ENCODE results near the gene TTC7B. TPM values are rescaled to one million over a fixed set of nuclear protein-coding genes. Genes with fewer than 3 reads are reported as not detected.

TTC7B gene
- total and polyA plus RNA-seq, 2 experiments from 2014 or later: 7.9 to 28.6 TPM

GRCh38 chr14:90558041-90558982, 257.9 kb downstream of the TTC7B start (continued):
- TF ChIP-seq STAT1 (IDR thresholded peaks at IDR 0.05; ENCODE audit: unreplicated experiment): no peak
- TF ChIP-seq REST (IDR thresholded peaks at IDR 0.05; ENCODE audit: unreplicated experiment): no peak
- TF ChIP-seq, protein P1, sequence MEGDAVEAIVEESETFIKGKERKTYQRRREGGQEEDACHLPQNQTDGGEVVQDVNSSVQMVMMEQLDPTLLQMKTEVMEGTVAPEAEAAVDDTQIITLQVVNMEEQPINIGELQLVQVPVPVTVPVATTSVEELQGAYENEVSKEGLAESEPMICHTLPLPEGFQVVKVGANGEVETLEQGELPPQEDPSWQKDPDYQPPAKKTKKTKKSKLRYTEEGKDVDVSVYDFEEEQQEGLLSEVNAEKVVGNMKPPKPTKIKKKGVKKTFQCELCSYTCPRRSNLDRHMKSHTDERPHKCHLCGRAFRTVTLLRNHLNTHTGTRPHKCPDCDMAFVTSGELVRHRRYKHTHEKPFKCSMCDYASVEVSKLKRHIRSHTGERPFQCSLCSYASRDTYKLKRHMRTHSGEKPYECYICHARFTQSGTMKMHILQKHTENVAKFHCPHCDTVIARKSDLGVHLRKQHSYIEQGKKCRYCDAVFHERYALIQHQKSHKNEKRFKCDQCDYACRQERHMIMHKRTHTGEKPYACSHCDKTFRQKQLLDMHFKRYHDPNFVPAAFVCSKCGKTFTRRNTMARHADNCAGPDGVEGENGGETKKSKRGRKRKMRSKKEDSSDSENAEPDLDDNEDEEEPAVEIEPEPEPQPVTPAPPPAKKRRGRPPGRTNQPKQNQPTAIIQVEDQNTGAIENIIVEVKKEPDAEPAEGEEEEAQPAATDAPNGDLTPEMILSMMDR (conservative IDR thresholded peaks at IDR 0.05; ENCODE audit: low read depth in 2 of 2): no peak

DNA sequence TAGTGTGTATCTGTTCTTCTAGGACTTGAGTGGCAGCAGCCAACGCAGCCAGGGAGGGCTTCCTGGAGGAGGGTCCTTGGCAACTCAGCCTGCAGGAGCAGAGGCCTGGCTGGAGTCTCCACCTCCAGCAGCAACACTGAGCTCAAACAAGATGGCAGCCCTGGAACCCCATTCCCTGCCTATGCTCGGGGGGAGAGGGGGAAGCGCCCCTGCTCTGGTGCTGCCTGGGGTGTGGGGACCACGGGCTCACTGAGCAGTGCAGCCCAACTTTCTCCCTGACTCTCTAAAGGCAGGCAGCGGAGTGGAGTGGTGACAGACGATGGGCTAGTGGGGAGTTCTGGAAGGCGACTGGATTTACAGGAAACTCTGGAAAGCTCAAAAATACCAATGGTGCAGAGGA, 258.7 kb downstream of the TTC7B start:
- Histone ChIP-seq H3K36me3 (ENCODE audit: insufficient read depth) (no peaks in the 10 kb centered on the region), H2AFZ (no peak overlapping the region), H3K4me3 (no peak overlapping the region), H3K27me3 (ENCODE audit: insufficient read depth) (no peaks in the 10 kb centered on the region), H3K4me2 (no peak overlapping the region), H3K9me2 (ENCODE audit: insufficient read depth) (no peaks in the 10 kb centered on the region), H3K4me1 (ENCODE audit: insufficient read depth) (peaks cover 12% of the 10 kb centered on the region), H3K27ac (ENCODE audit: low read depth) (no peak overlapping the region), H3F3A (replicated peaks; ENCODE audit: low read depth) (no peaks in the 10 kb centered on the region), H4K20me1 (replicated peaks; ENCODE audit: insufficient read depth) (no peaks in the 10 kb centered on the region), H3K79me2 (replicated peaks; ENCODE audit: insufficient read depth) (no peaks in the 10 kb centered on the region)
- DNase-seq (ENCODE audit: low spot score) (no peak), ATAC-seq (no peak)
- H3K4me3 Mint-ChIP-seq: no peak overlapping the region
- H3K27me3 Mint-ChIP-seq (ENCODE audit: insufficient read depth, low read depth, poor library complexity): peaks cover 19% of the 10 kb centered on the region
- H3K27ac Mint-ChIP-seq: no peak overlapping the region
- H3K4me1 Mint-ChIP-seq: peaks cover 19% of the 10 kb centered on the region
- no peaks in the 10 kb centered on the region; the same call in 2 of the 3 replicates for H3K36me3 Mint-ChIP-seq (ENCODE audit: low read depth)
- no peaks in the 10 kb centered on the region for H3K9me3 Mint-ChIP-seq
- TF ChIP-seq, protein P2, sequence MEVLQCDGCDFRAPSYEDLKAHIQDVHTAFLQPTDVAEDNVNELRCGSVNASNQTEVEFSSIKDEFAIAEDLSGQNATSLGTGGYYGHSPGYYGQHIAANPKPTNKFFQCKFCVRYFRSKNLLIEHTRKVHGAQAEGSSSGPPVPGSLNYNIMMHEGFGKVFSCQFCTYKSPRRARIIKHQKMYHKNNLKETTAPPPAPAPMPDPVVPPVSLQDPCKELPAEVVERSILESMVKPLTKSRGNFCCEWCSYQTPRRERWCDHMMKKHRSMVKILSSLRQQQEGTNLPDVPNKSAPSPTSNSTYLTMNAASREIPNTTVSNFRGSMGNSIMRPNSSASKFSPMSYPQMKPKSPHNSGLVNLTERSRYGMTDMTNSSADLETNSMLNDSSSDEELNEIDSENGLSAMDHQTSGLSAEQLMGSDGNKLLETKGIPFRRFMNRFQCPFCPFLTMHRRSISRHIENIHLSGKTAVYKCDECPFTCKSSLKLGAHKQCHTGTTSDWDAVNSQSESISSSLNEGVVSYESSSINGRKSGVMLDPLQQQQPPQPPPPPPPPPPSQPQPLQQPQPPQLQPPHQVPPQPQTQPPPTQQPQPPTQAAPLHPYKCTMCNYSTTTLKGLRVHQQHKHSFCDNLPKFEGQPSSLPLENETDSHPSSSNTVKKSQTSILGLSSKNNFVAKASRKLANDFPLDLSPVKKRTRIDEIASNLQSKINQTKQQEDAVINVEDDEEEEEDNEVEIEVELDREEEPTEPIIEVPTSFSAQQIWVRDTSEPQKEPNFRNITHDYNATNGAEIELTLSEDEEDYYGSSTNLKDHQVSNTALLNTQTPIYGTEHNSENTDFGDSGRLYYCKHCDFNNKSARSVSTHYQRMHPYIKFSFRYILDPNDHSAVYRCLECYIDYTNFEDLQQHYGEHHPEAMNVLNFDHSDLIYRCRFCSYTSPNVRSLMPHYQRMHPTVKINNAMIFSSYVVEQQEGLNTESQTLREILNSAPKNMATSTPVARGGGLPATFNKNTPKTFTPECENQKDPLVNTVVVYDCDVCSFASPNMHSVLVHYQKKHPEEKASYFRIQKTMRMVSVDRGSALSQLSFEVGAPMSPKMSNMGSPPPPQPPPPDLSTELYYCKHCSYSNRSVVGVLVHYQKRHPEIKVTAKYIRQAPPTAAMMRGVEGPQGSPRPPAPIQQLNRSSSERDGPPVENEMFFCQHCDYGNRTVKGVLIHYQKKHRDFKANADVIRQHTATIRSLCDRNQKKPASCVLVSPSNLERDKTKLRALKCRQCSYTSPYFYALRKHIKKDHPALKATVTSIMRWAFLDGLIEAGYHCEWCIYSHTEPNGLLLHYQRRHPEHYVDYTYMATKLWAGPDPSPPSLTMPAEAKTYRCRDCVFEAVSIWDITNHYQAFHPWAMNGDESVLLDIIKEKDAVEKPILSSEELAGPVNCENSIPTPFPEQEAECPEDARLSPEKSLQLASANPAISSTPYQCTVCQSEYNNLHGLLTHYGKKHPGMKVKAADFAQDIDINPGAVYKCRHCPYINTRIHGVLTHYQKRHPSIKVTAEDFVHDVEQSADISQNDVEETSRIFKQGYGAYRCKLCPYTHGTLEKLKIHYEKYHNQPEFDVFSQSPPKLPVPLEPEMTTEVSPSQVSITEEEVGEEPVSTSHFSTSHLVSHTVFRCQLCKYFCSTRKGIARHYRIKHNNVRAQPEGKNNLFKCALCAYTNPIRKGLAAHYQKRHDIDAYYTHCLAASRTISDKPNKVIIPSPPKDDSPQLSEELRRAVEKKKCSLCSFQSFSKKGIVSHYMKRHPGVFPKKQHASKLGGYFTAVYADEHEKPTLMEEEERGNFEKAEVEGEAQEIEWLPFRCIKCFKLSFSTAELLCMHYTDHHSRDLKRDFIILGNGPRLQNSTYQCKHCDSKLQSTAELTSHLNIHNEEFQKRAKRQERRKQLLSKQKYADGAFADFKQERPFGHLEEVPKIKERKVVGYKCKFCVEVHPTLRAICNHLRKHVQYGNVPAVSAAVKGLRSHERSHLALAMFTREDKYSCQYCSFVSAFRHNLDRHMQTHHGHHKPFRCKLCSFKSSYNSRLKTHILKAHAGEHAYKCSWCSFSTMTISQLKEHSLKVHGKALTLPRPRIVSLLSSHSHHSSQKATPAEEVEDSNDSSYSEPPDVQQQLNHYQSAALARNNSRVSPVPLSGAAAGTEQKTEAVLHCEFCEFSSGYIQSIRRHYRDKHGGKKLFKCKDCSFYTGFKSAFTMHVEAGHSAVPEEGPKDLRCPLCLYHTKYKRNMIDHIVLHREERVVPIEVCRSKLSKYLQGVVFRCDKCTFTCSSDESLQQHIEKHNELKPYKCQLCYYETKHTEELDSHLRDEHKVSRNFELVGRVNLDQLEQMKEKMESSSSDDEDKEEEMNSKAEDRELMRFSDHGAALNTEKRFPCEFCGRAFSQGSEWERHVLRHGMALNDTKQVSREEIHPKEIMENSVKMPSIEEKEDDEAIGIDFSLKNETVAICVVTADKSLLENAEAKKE (CRISPR knock-in tag; IDR thresholded peaks at IDR 0.05): no peak
- TF ChIP-seq CREB1 (CRISPR knock-in tag; IDR thresholded peaks at IDR 0.05; ENCODE audit: low read depth): no peak
- TF ChIP-seq, protein P3, sequence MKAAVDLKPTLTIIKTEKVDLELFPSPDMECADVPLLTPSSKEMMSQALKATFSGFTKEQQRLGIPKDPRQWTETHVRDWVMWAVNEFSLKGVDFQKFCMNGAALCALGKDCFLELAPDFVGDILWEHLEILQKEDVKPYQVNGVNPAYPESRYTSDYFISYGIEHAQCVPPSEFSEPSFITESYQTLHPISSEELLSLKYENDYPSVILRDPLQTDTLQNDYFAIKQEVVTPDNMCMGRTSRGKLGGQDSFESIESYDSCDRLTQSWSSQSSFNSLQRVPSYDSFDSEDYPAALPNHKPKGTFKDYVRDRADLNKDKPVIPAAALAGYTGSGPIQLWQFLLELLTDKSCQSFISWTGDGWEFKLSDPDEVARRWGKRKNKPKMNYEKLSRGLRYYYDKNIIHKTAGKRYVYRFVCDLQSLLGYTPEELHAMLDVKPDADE (IDR thresholded peaks at IDR 0.05): no peak
- no peak for TF ChIP-seq EZH2phosphoT487 (IDR thresholded peaks at IDR 0.05; ENCODE audit: unreplicated experiment)
- no peak for TF ChIP-seq EZH2 (IDR thresholded peaks at IDR 0.05; ENCODE audit: low read depth, unreplicated experiment)
- TF ChIP-seq POLR2AphosphoS5 (IDR thresholded peaks at IDR 0.05; ENCODE audit: low read depth): no peak

Data from GM23338 (cell line).